Natural killer cell (primary cell): ENCODE results near the gene TBC1D2B. TPM values are rescaled to one million over a fixed set of nuclear protein-coding genes. Genes with fewer than 3 reads are reported as not detected.

Experiments
- ATAC-seq, 3 donors: fragments of 150-1000 bp in 2 of 3; fragments of 200-7000 bp in 1 of 3; cut with Tn5 transposase; 1 replicate in 1 of 3; 2 replicates in 2 of 3; pipeline ENCODE4 v1.10.0; 2021; ENCODE audit warnings: mild to moderate bottlenecking in 2 of 3, moderate library complexity in 2 of 3
- DNase-seq, 2 donors: peaks; one replicate each; pipeline versions ENCODE4 v3.0.0 to v3.0.0-alpha.2; 2013 to 2021; ENCODE audit warnings: mixed read lengths in 1 of 2
- H3K27ac ChIP-seq: one replicate; pipeline ENCODE4 v1.5.1; 2013; ENCODE audit warnings: mild to moderate bottlenecking, low read length
- H3K27me3 ChIP-seq: one replicate; pipeline ENCODE4 v1.6.1; 2013; ENCODE audit warnings: low read length; ENCODE audit not compliant: control insufficient read depth, insufficient read depth
- H3K36me3 ChIP-seq: one replicate; pipeline ENCODE4 v1.6.1; 2013; ENCODE audit warnings: low read length; ENCODE audit not compliant: control insufficient read depth, insufficient read depth
- H3K4me1 ChIP-seq: one replicate; pipeline ENCODE4 v1.6.1; 2013; ENCODE audit warnings: low read length; ENCODE audit not compliant: control insufficient read depth, insufficient read depth
- H3K4me3 ChIP-seq: one replicate; pipeline ENCODE4 v1.5.1; 2013; ENCODE audit warnings: low read length
- H3K9me3 ChIP-seq: one replicate; pipeline ENCODE4 v1.6.1; 2013; ENCODE audit warnings: low read length; ENCODE audit not compliant: control insufficient read depth, insufficient read depth
- H3K27ac Mint-ChIP-seq, 2 donors: one replicate each; pipeline ENCODE4 v1.8.0; 2022; ENCODE audit warnings: mild to moderate bottlenecking in 2 of 2, mixed read lengths in 2 of 2, moderate library complexity in 1 of 2
- H3K27me3 Mint-ChIP-seq, 2 donors: one replicate each; pipeline ENCODE4 v1.8.0; 2022; ENCODE audit warnings: low read depth in 2 of 2, mixed read lengths in 2 of 2
- H3K36me3 Mint-ChIP-seq: one replicate; pipeline ENCODE4 v1.8.0; 2022; ENCODE audit warnings: mixed read lengths
- H3K4me1 Mint-ChIP-seq, 2 donors: one replicate each; pipeline ENCODE4 v1.8.0; 2022; ENCODE audit warnings: mixed read lengths in 2 of 2
- H3K4me3 Mint-ChIP-seq: one replicate; pipeline ENCODE4 v1.8.0; 2022; ENCODE audit warnings: mild to moderate bottlenecking, moderate library complexity, mixed read lengths
- H3K9me3 Mint-ChIP-seq, 2 donors: one replicate each; pipeline ENCODE4 v1.8.0; 2022; ENCODE audit warnings: mixed read lengths in 2 of 2
- WGBS: methylation state at CpG from one replicate; pipeline ENCODE4 v1.1.7; 2013; ENCODE audit warnings: missing lambda C conversion rate; ENCODE audit not compliant: insufficient coverage; 5-methylcytosine and 5-hydroxymethylcytosine counted together
- intact Hi-C: fragments of 100-400 bp; cut with micrococcal nuclease; formaldehyde crosslinking; loops from one replicate; pipeline ENCODE4 v1.14.2; 2022
- total RNA-seq, 4 donors: library from RNA; stranded (reverse); fragments of 120-200 nt in 1 of 4; gene quantifications; one replicate each; pipeline versions ENCODE4 v1.2.3 to v1.2.4, GENCODE V29; 2013 to 2022
- TF ChIP-seq, protein P1 (sequence below): fragments of 200-600 bp; IDR thresholded peaks from one replicate; pipeline ENCODE4 v1.8.0; 2022; ENCODE audit warnings: antibody characterized with exemption

Gene TBC1D2B
- total RNA-seq, 3 donors from 2014 or later (not counting 1 experiment from before 2014, with no cell fraction given) = 54.0 to 83.5 (median 56.7) TPM

GRCh38 chr15:78038585-78039247 lies 38.8 kb downstream of the TBC1D2B start:
- Histone ChIP-seq H3K4me3 (no peak overlapping the region), H3K4me1 (peaks cover 66% of the 10 kb centered on the region), H3K9me3 (no peaks in the 10 kb centered on the region), H3K36me3 (peaks cover 6% of the 10 kb centered on the region), H3K27ac (no peak overlapping the region), H3K27me3 (no peaks in the 10 kb centered on the region)
- Mint-ChIP-seq H3K27me3 (no peaks in the 10 kb centered on the region), H3K9me3 (no peaks in the 10 kb centered on the region), H3K27ac (peak overlapping the region; percentile 75 to 96), H3K4me1 (peaks cover 69 to 78% of the 10 kb centered on the region in 2 donors), H3K4me3 (no peak overlapping the region), H3K36me3 (no peaks in the 10 kb centered on the region)
- 88% methylated on average over 8 of the region's 8 CpGs for WGBS
- no peak for DNase-seq
- ATAC-seq = no peak
- intact Hi-C loops = no loop called here
- TF ChIP-seq, protein P1, sequence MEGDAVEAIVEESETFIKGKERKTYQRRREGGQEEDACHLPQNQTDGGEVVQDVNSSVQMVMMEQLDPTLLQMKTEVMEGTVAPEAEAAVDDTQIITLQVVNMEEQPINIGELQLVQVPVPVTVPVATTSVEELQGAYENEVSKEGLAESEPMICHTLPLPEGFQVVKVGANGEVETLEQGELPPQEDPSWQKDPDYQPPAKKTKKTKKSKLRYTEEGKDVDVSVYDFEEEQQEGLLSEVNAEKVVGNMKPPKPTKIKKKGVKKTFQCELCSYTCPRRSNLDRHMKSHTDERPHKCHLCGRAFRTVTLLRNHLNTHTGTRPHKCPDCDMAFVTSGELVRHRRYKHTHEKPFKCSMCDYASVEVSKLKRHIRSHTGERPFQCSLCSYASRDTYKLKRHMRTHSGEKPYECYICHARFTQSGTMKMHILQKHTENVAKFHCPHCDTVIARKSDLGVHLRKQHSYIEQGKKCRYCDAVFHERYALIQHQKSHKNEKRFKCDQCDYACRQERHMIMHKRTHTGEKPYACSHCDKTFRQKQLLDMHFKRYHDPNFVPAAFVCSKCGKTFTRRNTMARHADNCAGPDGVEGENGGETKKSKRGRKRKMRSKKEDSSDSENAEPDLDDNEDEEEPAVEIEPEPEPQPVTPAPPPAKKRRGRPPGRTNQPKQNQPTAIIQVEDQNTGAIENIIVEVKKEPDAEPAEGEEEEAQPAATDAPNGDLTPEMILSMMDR = no peak

- intact Hi-C loops = no loop called here
- no peak for ATAC-seq
These were observed 39.7 kb downstream of the TBC1D2B start for GRCh38 chr15:78037779-78038305.

GRCh38 chr15:78037328-78037727 lies 40.2 kb downstream of the TBC1D2B start:
- no peak overlapping the region for H3K4me3 Mint-ChIP-seq

More at GRCh38 chr15:78037779-78038305, 39.7 kb downstream of the TBC1D2B start:
- TF ChIP-seq, protein P1 = no peak
- Histone ChIP-seq H3K27ac (no peak overlapping the region), H3K27me3 (no peaks in the 10 kb centered on the region), H3K36me3 (peaks cover 3% of the 10 kb centered on the region), H3K4me1 (peaks cover 59% of the 10 kb centered on the region), H3K4me3 (no peak overlapping the region), H3K9me3 (no peaks in the 10 kb centered on the region)
- no peaks in the 10 kb centered on the region for H3K27me3 Mint-ChIP-seq
- 19% methylated on average over 4 of the region's 4 CpGs for WGBS
- DNase-seq = peak in 1 of 2 donors; percentile 52
- H3K4me1 Mint-ChIP-seq = peaks cover 68 to 80% of the 10 kb centered on the region in 2 donors
- no peaks in the 10 kb centered on the region for H3K36me3 Mint-ChIP-seq
- H3K27ac Mint-ChIP-seq = peak overlapping the region; percentile 75 to 96
- no peak overlapping the region for H3K4me3 Mint-ChIP-seq
- H3K9me3 Mint-ChIP-seq = no peaks in the 10 kb centered on the region

More at GRCh38 chr15:78037328-78037727, 40.2 kb downstream of the TBC1D2B start:
- H3K4me1 Mint-ChIP-seq = peaks cover 63 to 79% of the 10 kb centered on the region in 2 donors
- no peak overlapping the region for H3K4me3 ChIP-seq
- no peaks in the 10 kb centered on the region for H3K27me3 ChIP-seq
- TF ChIP-seq, protein P1 = no peak
- 56% methylated on average over 6 of the region's 7 CpGs for WGBS
- peaks cover 59% of the 10 kb centered on the region for H3K4me1 ChIP-seq
- H3K27ac Mint-ChIP-seq = peak overlapping the region in 1 of 2 donors; percentile 96
- intact Hi-C loops = no loop called here
- no peak for DNase-seq
- no peak for ATAC-seq
- H3K9me3 ChIP-seq = no peaks in the 10 kb centered on the region
- no peak overlapping the region for H3K27ac ChIP-seq
- H3K36me3 Mint-ChIP-seq = no peaks in the 10 kb centered on the region
- H3K9me3 Mint-ChIP-seq = no peaks in the 10 kb centered on the region
- H3K27me3 Mint-ChIP-seq = no peaks in the 10 kb centered on the region
- peaks cover 3% of the 10 kb centered on the region for H3K36me3 ChIP-seq
